ENCODE measurements around the gene NCEH1. TPM values are rescaled to one million over a fixed set of nuclear protein-coding genes. Genes with fewer than 3 reads are reported as not detected.

Gene NCEH1
- total and polyA plus RNA-seq, 2 of the 13 experiments (the other 11 are each of a cell fraction or from before 2014, with no cell fraction given), result 12.9 to 21.4 TPM

GRCh38 chr3:172601066-172601832 lies 109.6 kb downstream of the NCEH1 start (continued):
- no peak for TF ChIP-seq RERE (CRISPR knock-in tag; IDR thresholded peaks at IDR 0.05; ENCODE audit: low read depth)
- TF ChIP-seq, protein P1, sequence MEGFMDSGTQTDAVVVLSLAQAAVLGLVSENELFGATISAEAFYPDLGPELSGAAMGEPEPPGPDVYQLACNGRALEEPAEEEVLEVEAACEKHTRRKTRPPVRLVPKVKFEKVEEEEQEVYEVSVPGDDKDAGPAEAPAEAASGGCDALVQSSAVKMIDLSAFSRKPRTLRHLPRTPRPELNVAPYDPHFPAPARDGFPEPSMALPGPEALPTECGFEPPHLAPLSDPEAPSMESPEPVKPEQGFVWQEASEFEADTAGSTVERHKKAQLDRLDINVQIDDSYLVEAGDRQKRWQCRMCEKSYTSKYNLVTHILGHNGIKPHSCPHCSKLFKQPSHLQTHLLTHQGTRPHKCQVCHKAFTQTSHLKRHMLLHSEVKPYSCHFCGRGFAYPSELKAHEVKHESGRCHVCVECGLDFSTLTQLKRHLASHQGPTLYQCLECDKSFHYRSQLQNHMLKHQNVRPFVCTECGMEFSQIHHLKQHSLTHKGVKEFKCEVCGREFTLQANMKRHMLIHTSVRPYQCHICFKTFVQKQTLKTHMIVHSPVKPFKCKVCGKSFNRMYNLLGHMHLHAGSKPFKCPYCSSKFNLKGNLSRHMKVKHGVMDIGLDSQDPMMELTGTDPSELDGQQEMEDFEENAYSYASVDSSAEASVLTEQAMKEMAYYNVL (CRISPR knock-in tag; IDR thresholded peaks at IDR 0.05; ENCODE audit: borderline replicate concordance), result peak; percentile 68; the same call in 1 of the 2 replicates
- TF ChIP-seq CAMTA2 (CRISPR knock-in tag; IDR thresholded peaks at IDR 0.05; ENCODE audit: borderline replicate concordance), result no peak
- TF ChIP-seq ZNF232 (CRISPR knock-in tag; IDR thresholded peaks at IDR 0.05; ENCODE audit: borderline replicate concordance), result no peak
- TF ChIP-seq HIVEP1 (CRISPR knock-in tag; IDR thresholded peaks at IDR 0.05), result no peak
- TF ChIP-seq ZNF317 (CRISPR knock-in tag; IDR thresholded peaks at IDR 0.05), result peak; percentile 35; the same call in 1 of the 2 replicates
- no peak for TF ChIP-seq ZNF615 (CRISPR knock-in tag; IDR thresholded peaks at IDR 0.05; ENCODE audit: borderline replicate concordance)
- no peak for TF ChIP-seq NFKB2 (CRISPR knock-in tag; IDR thresholded peaks at IDR 0.05; ENCODE audit: borderline replicate concordance)
- TF ChIP-seq ZNF567 (CRISPR knock-in tag; IDR thresholded peaks at IDR 0.05; ENCODE audit: borderline replicate concordance), result no peak
- TF ChIP-seq ZNF75D (CRISPR knock-in tag; IDR thresholded peaks at IDR 0.05; ENCODE audit: borderline replicate concordance), result no peak
- TF ChIP-seq RXRA (CRISPR knock-in tag; IDR thresholded peaks at IDR 0.05), result no peak
- no peak for TF ChIP-seq ZBTB7B (CRISPR knock-in tag; IDR thresholded peaks at IDR 0.05)
- TF ChIP-seq, protein P2, sequence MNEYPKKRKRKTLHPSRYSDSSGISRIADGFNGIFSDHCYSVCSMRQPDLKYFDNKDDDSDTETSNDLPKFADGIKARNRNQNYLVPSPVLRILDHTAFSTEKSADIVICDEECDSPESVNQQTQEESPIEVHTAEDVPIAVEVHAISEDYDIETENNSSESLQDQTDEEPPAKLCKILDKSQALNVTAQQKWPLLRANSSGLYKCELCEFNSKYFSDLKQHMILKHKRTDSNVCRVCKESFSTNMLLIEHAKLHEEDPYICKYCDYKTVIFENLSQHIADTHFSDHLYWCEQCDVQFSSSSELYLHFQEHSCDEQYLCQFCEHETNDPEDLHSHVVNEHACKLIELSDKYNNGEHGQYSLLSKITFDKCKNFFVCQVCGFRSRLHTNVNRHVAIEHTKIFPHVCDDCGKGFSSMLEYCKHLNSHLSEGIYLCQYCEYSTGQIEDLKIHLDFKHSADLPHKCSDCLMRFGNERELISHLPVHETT (CRISPR knock-in tag; conservative IDR thresholded peaks at IDR 0.05), result no peak
- no peak for TF ChIP-seq ZEB1 (IDR thresholded peaks at IDR 0.05; ENCODE audit: insufficient replicate concordance, low read depth)
- TF ChIP-seq, protein P3, sequence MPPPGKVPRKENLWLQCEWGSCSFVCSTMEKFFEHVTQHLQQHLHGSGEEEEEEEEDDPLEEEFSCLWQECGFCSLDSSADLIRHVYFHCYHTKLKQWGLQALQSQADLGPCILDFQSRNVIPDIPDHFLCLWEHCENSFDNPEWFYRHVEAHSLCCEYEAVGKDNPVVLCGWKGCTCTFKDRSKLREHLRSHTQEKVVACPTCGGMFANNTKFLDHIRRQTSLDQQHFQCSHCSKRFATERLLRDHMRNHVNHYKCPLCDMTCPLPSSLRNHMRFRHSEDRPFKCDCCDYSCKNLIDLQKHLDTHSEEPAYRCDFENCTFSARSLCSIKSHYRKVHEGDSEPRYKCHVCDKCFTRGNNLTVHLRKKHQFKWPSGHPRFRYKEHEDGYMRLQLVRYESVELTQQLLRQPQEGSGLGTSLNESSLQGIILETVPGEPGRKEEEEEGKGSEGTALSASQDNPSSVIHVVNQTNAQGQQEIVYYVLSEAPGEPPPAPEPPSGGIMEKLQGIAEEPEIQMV (CRISPR knock-in tag; IDR thresholded peaks at IDR 0.05; ENCODE audit: low read depth), result no peak
- no peak for TF ChIP-seq ZBTB21 (CRISPR knock-in tag; IDR thresholded peaks at IDR 0.05)
- TF ChIP-seq MED8 (CRISPR knock-in tag; IDR thresholded peaks at IDR 0.05; ENCODE audit: insufficient replicate concordance), result no peak
- TF ChIP-seq SMAD1 (CRISPR knock-in tag; IDR thresholded peaks at IDR 0.05; ENCODE audit: borderline replicate concordance, low read depth), result no peak
